GM18507 (cell line): ENCODE measurements around the gene SLX4.

Experiments used
- DNase-seq: peaks from one replicate; pipeline ENCODE4 v3.0.0; 2011; ENCODE audit warnings: low read depth; ENCODE audit not compliant: insufficient read length; ENCODE audit errors: extremely low spot score
- FAIRE-seq: peaks from 2 replicates; lab custom pipeline; 2011; peaks lifted over from hg19 to GRCh38; lab: Jason Lieb, UNC

SLX4 gene

GRCh38 chr16:3536271-3536731 is 75.1 kb downstream of the SLX4 start:
- no peak for DNase-seq
- no peak for FAIRE-seq

DNA sequence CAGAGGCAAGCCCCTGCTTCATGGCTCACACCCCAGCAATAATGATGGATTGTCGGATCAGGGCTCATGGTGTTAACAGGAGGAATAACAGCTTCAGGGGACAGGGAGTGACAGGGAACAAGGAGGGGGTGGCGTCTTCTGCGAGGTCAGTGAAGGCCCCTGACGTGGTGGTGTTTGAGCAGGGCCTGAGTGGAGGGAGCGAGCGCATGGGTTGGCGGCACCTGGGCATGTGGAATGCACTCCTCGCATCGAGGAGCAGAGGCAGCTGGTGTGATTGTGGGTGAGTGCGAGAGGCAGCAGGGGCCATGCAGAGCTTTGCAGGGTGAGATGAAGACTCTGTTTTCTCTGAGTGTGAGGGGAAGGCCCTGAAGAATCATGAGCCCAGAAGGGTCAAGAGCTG is 77.3 kb downstream of the SLX4 start:
- FAIRE-seq: no peak

DNA sequence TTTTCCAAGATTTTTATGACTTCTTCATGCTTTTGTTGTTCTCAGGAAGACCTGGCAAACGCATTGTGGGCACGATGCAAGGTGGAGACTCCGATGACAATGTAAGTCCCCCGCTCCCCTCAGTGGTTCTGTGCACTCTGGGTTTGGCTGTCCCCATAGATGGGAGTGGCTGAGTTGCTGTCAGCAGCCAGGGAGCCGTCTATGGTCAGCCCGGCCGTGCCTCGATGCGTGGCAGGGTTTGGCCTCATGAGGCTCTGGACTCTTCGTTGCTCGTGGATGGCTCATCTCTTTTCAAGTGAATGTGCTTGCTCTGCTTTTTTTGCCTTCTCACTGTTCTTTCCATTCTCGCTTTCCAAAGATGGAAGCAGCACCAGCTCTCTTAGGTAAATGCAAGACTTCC is 78.7 kb downstream of the SLX4 start:
- FAIRE-seq (no peak), DNase-seq (no peak)

More for the DNA sequence above, 77.3 kb downstream of the SLX4 start:
- no peak for DNase-seq
